Peyer's patch (tissue), 4 donors: ENCODE results near the gene CIB4. TPM values are rescaled to one million over a fixed set of nuclear protein-coding genes. Genes with fewer than 3 reads are reported as not detected.

Experiments used
- DNase-seq, 3 donors: peaks; one replicate each; pipeline ENCODE4 v3.0.0-alpha.2; 2017 to 2019
- H3K27ac ChIP-seq, 4 donors: fragments of 200-600 bp; sonication (generic); one replicate each; pipeline ENCODE4 v1.5.1; 2016 to 2019
- H3K27me3 ChIP-seq, 2 donors: fragments of 200-600 bp; sonication (generic); one replicate each; pipeline ENCODE4 v1.5.1; 2019
- H3K36me3 ChIP-seq, 3 donors: fragments of 200-600 bp; sonication (generic); one replicate each; pipeline ENCODE4 v1.5.1; 2016 to 2019
- H3K4me1 ChIP-seq, 4 donors: fragments of 200-600 bp; sonication (generic); one replicate each; pipeline ENCODE4 v1.5.1; 2016 to 2019
- H3K4me3 ChIP-seq, 4 donors: fragments of 200-600 bp; sonication (generic); 1 replicate in 3 of 4; 2 replicates in 1 of 4; pipeline ENCODE4 v1.5.1; 2016 to 2019; ENCODE audit warnings: mild to moderate bottlenecking in 1 of 4
- H3K9me3 ChIP-seq, 4 donors: fragments of 200-600 bp; sonication (generic); one replicate each; pipeline ENCODE4 v1.5.1; 2016 to 2019; ENCODE audit warnings: mild to moderate bottlenecking in 1 of 4
- CTCF ChIP-seq, 6 experiments: fragments of 450-650 bp in 4 of 6; fragments of 200-600 bp in 2 of 6; sonication (generic) in 1 of 6; IDR thresholded peaks; one replicate each; pipeline ENCODE4 v1.5.1; 2017 to 2019; ENCODE audit warnings: antibody characterized with exemption in 6 of 6, mild to moderate bottlenecking in 3 of 6, moderate library complexity in 1 of 6
- POLR2A ChIP-seq, 2 donors: fragments of 450-650 bp; IDR thresholded peaks; one replicate each; pipeline ENCODE4 v1.5.1; 2017; ENCODE audit warnings: antibody characterized with exemption in 2 of 2, mild to moderate bottlenecking in 2 of 2, moderate library complexity in 2 of 2
- total RNA-seq, 4 donors: library from RNA; depleted of rRNA; stranded (reverse); fragments of >200 nt; gene quantifications; one replicate each; pipeline ENCODE4 v1.1.0, GENCODE V29; 2016

CIB4 gene
- total RNA-seq, 4 donors from 2014 or later = not detected

GRCh38 chr2:26628561-26629345 is 12.4 kb downstream of the CIB4 start:
- TF ChIP-seq CTCF (IDR thresholded peaks at IDR 0.05) = no peak
- no peak for TF ChIP-seq POLR2A (IDR thresholded peaks at IDR 0.05)
- Histone ChIP-seq H3K36me3 (no peaks in the 10 kb centered on the region), H3K27ac (no peak overlapping the region), H3K4me1 (peaks cover 0 to 1% (median 0%) of the 10 kb centered on the region in 4 donors), H3K4me3 (no peak overlapping the region), H3K9me3 (no peaks in the 10 kb centered on the region), H3K27me3 (no peaks in the 10 kb centered on the region)
- DNase-seq = peak in 1 of 3 donors; percentile 25

- Histone ChIP-seq H3K27me3 (no peaks in the 10 kb centered on the region), H3K4me1 (peaks cover 0 to 4% (median 0%) of the 10 kb centered on the region in 4 donors), H3K27ac (no peak overlapping the region), H3K4me3 (no peak overlapping the region), H3K36me3 (no peaks in the 10 kb centered on the region), H3K9me3 (no peaks in the 10 kb centered on the region)
- no peak for TF ChIP-seq CTCF (IDR thresholded peaks at IDR 0.05)
- TF ChIP-seq POLR2A (IDR thresholded peaks at IDR 0.05) = no peak
- peak in 1 of 3 donors; percentile 41 for DNase-seq
Observed at GRCh38 chr2:26627350-26628105, 13.6 kb downstream of the CIB4 start.

GRCh38 chr2:26626606-26627005 is 14.6 kb downstream of the CIB4 start:
- Histone ChIP-seq H3K36me3 (no peaks in the 10 kb centered on the region), H3K9me3 (no peaks in the 10 kb centered on the region), H3K4me3 (no peak overlapping the region), H3K4me1 (peaks cover 0 to 4% (median 0%) of the 10 kb centered on the region in 4 donors), H3K27me3 (no peaks in the 10 kb centered on the region), H3K27ac (no peak overlapping the region)
- TF ChIP-seq POLR2A (IDR thresholded peaks at IDR 0.05) = no peak
- DNase-seq = no peak

- TF ChIP-seq CTCF (IDR thresholded peaks at IDR 0.05) (no peak), POLR2A (IDR thresholded peaks at IDR 0.05) (no peak)
- no peak overlapping the region for H3K4me3 ChIP-seq
- H3K27me3 ChIP-seq = no peaks in the 10 kb centered on the region
- no peaks in the 10 kb centered on the region for H3K9me3 ChIP-seq
- peak overlapping the region in 3 of 4 donors; percentile 41 to 66 (median 65) for H3K27ac ChIP-seq
- no peaks in the 10 kb centered on the region for H3K36me3 ChIP-seq
- peak in 2 of 3 donors; percentile 44 to 45 for DNase-seq
- peaks cover 0 to 4% (median 0%) of the 10 kb centered on the region in 4 donors for H3K4me1 ChIP-seq
Observed at GRCh38 chr2:26623541-26624495, 17.3 kb downstream of the CIB4 start.

- no peak for DNase-seq
- Histone ChIP-seq H3K36me3 (no peaks in the 10 kb centered on the region), H3K27ac (no peak overlapping the region), H3K4me3 (no peak overlapping the region), H3K27me3 (no peaks in the 10 kb centered on the region), H3K9me3 (no peaks in the 10 kb centered on the region), H3K4me1 (peaks cover 0 to 4% (median 0%) of the 10 kb centered on the region in 4 donors)
- TF ChIP-seq POLR2A (IDR thresholded peaks at IDR 0.05) = no peak
- no peak for TF ChIP-seq CTCF (IDR thresholded peaks at IDR 0.05)
Observed at GRCh38 chr2:26621469-26622199, 19.5 kb downstream of the CIB4 start.
